Neuronal stem cell (in vitro differentiated cells): ENCODE data around the gene ARHGAP33.

Source experiments
- DNase-seq: peaks from one replicate; pipeline ENCODE4 v3.0.0-alpha.2; 2013; ENCODE audit warnings: low spot score
- H2AFZ ChIP-seq: one replicate; pipeline ENCODE4 v1.6.1; 2013; ENCODE audit warnings: mild to moderate bottlenecking, low read length, inconsistent platforms
- H2AK5ac ChIP-seq: 2 replicates; pipeline ENCODE4 v1.6.1; 2013; ENCODE audit warnings: low read depth, mild to moderate bottlenecking, inconsistent platforms, low read length, moderate library complexity, mixed read lengths
- H2BK120ac ChIP-seq: 2 replicates; pipeline ENCODE4 v1.6.1; 2013; ENCODE audit warnings: low read depth, mild to moderate bottlenecking, inconsistent platforms, low read length, moderate library complexity, mixed read lengths
- H2BK12ac ChIP-seq: one replicate; pipeline ENCODE4 v1.6.1; 2013; ENCODE audit warnings: low read length, inconsistent platforms
- H2BK15ac ChIP-seq: 2 replicates; pipeline ENCODE4 v1.6.1; 2013; ENCODE audit warnings: mild to moderate bottlenecking, low read length, inconsistent platforms, mixed read lengths
- H2BK5ac ChIP-seq: one replicate; pipeline ENCODE4 v1.6.1; 2013; ENCODE audit warnings: inconsistent platforms, mild to moderate bottlenecking, low read length, moderate library complexity
- H3K14ac ChIP-seq: one replicate; pipeline ENCODE4 v1.6.1; 2013; ENCODE audit warnings: low read length, inconsistent platforms
- H3K18ac ChIP-seq: 2 replicates; pipeline ENCODE4 v1.6.1; 2013; ENCODE audit warnings: low read length, inconsistent platforms
- H3K23ac ChIP-seq: 2 replicates; pipeline ENCODE4 v1.6.1; 2013; ENCODE audit warnings: low read depth, mild to moderate bottlenecking, mixed read lengths, low read length, inconsistent platforms; ENCODE audit not compliant: poor library complexity
- H3K27ac ChIP-seq: replicated peaks from 3 replicates; pipeline ENCODE4 v1.5.1; 2013; ENCODE audit warnings: low read length, inconsistent platforms
- H3K27me3 ChIP-seq, 3 experiments: 2 replicates each; pipeline ENCODE4 v1.6.1; 2013; ENCODE audit warnings: low read length in 3 of 3, mild to moderate bottlenecking in 2 of 3, inconsistent platforms in 1 of 3, low read depth in 1 of 3, mixed read lengths in 1 of 3, moderate library complexity in 1 of 3; ENCODE audit not compliant: control insufficient read depth in 3 of 3, insufficient read depth in 3 of 3
- H3K36me3 ChIP-seq, 2 donors: replicated peaks in 1 of 2; 2 replicates each; pipeline ENCODE4 v1.6.1; 2013; ENCODE audit warnings: low read length in 2 of 2; ENCODE audit not compliant: control insufficient read depth in 2 of 2, insufficient read depth in 2 of 2
- H3K4ac ChIP-seq: 2 replicates; pipeline ENCODE4 v1.6.1; 2013; ENCODE audit warnings: inconsistent platforms, mild to moderate bottlenecking, low read length, moderate library complexity
- H3K4me1 ChIP-seq, 2 donors: 1 replicate in 1 of 2; 2 replicates in 1 of 2; pipeline ENCODE4 v1.6.1; 2013; ENCODE audit warnings: low read length in 2 of 2, low read depth in 1 of 2; ENCODE audit not compliant: control insufficient read depth in 2 of 2, insufficient read depth in 1 of 2
- H3K4me2 ChIP-seq: one replicate; pipeline ENCODE4 v1.6.1; 2013; ENCODE audit warnings: mild to moderate bottlenecking, low read length, inconsistent platforms; ENCODE audit not compliant: insufficient read depth, poor library complexity, severe bottlenecking
- H3K4me3 ChIP-seq, 2 donors: 2 replicates each; pipeline ENCODE4 v1.5.1; 2013; ENCODE audit warnings: low read length in 2 of 2, mild to moderate bottlenecking in 2 of 2, inconsistent platforms in 1 of 2, moderate library complexity in 1 of 2
- H3K79me1 ChIP-seq: one replicate; pipeline ENCODE4 v1.6.1; 2013; ENCODE audit warnings: low read depth, mild to moderate bottlenecking, inconsistent platforms, low read length, moderate library complexity
- H3K9ac ChIP-seq: one replicate; pipeline ENCODE4 v1.6.1; 2013; ENCODE audit warnings: mild to moderate bottlenecking, low read depth, low read length, inconsistent platforms; ENCODE audit not compliant: poor library complexity
- H3K9me3 ChIP-seq, 2 donors: replicated peaks in 1 of 2; 2 replicates each; pipeline versions ENCODE3 to v1.6.1; 2013; ENCODE audit warnings: low read length in 2 of 2, mild to moderate bottlenecking in 2 of 2, inconsistent platforms in 1 of 2, low read depth in 1 of 2, mixed read lengths in 1 of 2, moderate library complexity in 1 of 2; ENCODE audit not compliant: control insufficient read depth in 2 of 2, insufficient read depth in 1 of 2
- H4K8ac ChIP-seq: one replicate; pipeline ENCODE4 v1.6.1; 2013; ENCODE audit warnings: low read depth, mild to moderate bottlenecking, inconsistent platforms, low read length, moderate library complexity
- H4K91ac ChIP-seq: one replicate; pipeline ENCODE4 v1.6.1; 2013; ENCODE audit warnings: low read length, low read depth, mild to moderate bottlenecking, inconsistent platforms; ENCODE audit not compliant: poor library complexity
- WGBS, 2 donors: extraction: QIAGEN DNeasy Blood & Tissue Kit; methylation state at CpG; one replicate each; pipeline ENCODE4 v1.1.7; 2013; ENCODE audit warnings: missing lambda C conversion rate in 2 of 2, mixed read lengths in 1 of 2; ENCODE audit not compliant: insufficient read length in 2 of 2, insufficient replicate concordance in 1 of 2; ENCODE audit errors: extremely low coverage in 2 of 2; 5-methylcytosine and 5-hydroxymethylcytosine counted together

The ARHGAP33 gene

GRCh38 chr19:35739275-35740107, 35.9 kb upstream of the ARHGAP33 start:
- no peak overlapping the region for H2AFZ ChIP-seq
- H3K23ac ChIP-seq: peak overlapping the region; percentile 89
- peaks cover 5 to 8% of the 10 kb centered on the region in 2 donors for H3K4me1 ChIP-seq
- H3K27me3 ChIP-seq: no peaks in the 10 kb centered on the region
- peak overlapping the region; percentile 56 for H3K14ac ChIP-seq
- H2AK5ac ChIP-seq: peak overlapping the region; percentile 70
- H2BK5ac ChIP-seq: no peak overlapping the region
- H4K8ac ChIP-seq: peak overlapping the region; percentile 43
- no peak overlapping the region for H3K18ac ChIP-seq
- no peak overlapping the region for H2BK120ac ChIP-seq
- H3K79me1 ChIP-seq: peaks cover 8% of the 10 kb centered on the region
- H3K9ac ChIP-seq: peak overlapping the region; percentile 24
- peak overlapping the region; percentile 83 for H3K4me2 ChIP-seq
- no CpG with 5 or more reads among the region's 29 CpGs for WGBS, 2 donors
- DNase-seq: no peak
- no peak overlapping the region for H2BK12ac ChIP-seq
- H3K36me3 ChIP-seq: peaks cover 39 to 59% of the 10 kb centered on the region in 2 donors
- H3K27ac ChIP-seq: no peak overlapping the region
- H4K91ac ChIP-seq: no peak overlapping the region
- H2BK15ac ChIP-seq: peak overlapping the region; percentile 49
- H3K4ac ChIP-seq: no peak overlapping the region
- peak overlapping the region; percentile 63 to 92 for H3K4me3 ChIP-seq
- no peaks in the 10 kb centered on the region for H3K9me3 ChIP-seq

- Histone ChIP-seq H3K18ac (peak overlapping the region; percentile 80), H3K4me3 (peak overlapping the region; percentile 63 to 92), H2AFZ (peak overlapping the region; percentile 91), H2BK5ac (peak overlapping the region; percentile 75), H3K4me1 (peaks cover 5 to 9% of the 10 kb centered on the region in 2 donors), H3K9ac (peak overlapping the region; percentile 93), H2BK12ac (no peak overlapping the region), H3K36me3 (peaks cover 36 to 54% of the 10 kb centered on the region in 2 donors), H3K14ac (no peak overlapping the region), H3K27ac (peak overlapping the region; percentile 69), H4K8ac (no peak overlapping the region), H2AK5ac (peak overlapping the region; percentile 70), H3K23ac (peak overlapping the region; percentile 96), H3K27me3 (no peaks in the 10 kb centered on the region), H3K4ac (no peak overlapping the region), H4K91ac (no peak overlapping the region), H3K4me2 (peak overlapping the region; percentile 83), H3K79me1 (peaks cover 8% of the 10 kb centered on the region), H2BK15ac (peak overlapping the region; percentile 49), H3K9me3 (no peaks in the 10 kb centered on the region), H2BK120ac (no peak overlapping the region)
- DNase-seq: no peak
- WGBS, 2 donors: no CpG with 5 or more reads among the region's 16 CpGs
Measured at GRCh38 chr19:35740108-35740422, 35.3 kb upstream of the ARHGAP33 start.

GRCh38 chr19:35740423-35741202, 34.8 kb upstream of the ARHGAP33 start:
- Histone ChIP-seq H2BK12ac (no peak overlapping the region), H2BK120ac (no peak overlapping the region), H3K9ac (peak overlapping the region; percentile 93), H2AK5ac (peak overlapping the region; percentile 70), H3K27me3 (no peaks in the 10 kb centered on the region), H4K8ac (no peak overlapping the region), H3K18ac (peak overlapping the region; percentile 87), H3K4me2 (peak overlapping the region; percentile 92), H3K14ac (no peak overlapping the region), H2AFZ (peak overlapping the region; percentile 92), H2BK5ac (peak overlapping the region; percentile 84), H3K4me1 (peaks cover 5 to 9% of the 10 kb centered on the region in 2 donors), H3K36me3 (peaks cover 32 to 48% of the 10 kb centered on the region in 2 donors), H3K4me3 (peak overlapping the region; percentile 63 to 92), H2BK15ac (peak overlapping the region; percentile 49), H3K23ac (peak overlapping the region; percentile 96), H3K4ac (no peak overlapping the region), H3K27ac (peak overlapping the region; percentile 98), H3K79me1 (peaks cover 8% of the 10 kb centered on the region), H4K91ac (no peak overlapping the region), H3K9me3 (no peaks in the 10 kb centered on the region)
- DNase-seq: peak; percentile 98
- WGBS, 2 donors: no CpG with 5 or more reads among the region's 63 CpGs

- peak overlapping the region; percentile 64 for H3K9ac ChIP-seq
- no peak overlapping the region for H3K4ac ChIP-seq
- peak overlapping the region; percentile 98 for H3K27ac ChIP-seq
- no peaks in the 10 kb centered on the region for H3K27me3 ChIP-seq
- H3K4me3 ChIP-seq: peak overlapping the region; percentile 63 to 79
- peak overlapping the region; percentile 92 for H2AFZ ChIP-seq
- H2AK5ac ChIP-seq: no peak overlapping the region
- H3K4me2 ChIP-seq: peak overlapping the region; percentile 92
- WGBS, 2 donors: no CpG with 5 or more reads among the region's 12 CpGs
- no peak overlapping the region for H2BK120ac ChIP-seq
- peaks cover 8% of the 10 kb centered on the region for H3K79me1 ChIP-seq
- no peak overlapping the region for H4K8ac ChIP-seq
- H2BK15ac ChIP-seq: no peak overlapping the region
- no peak for DNase-seq
- peak overlapping the region; percentile 51 for H3K23ac ChIP-seq
- peaks cover 30 to 43% of the 10 kb centered on the region in 2 donors for H3K36me3 ChIP-seq
- no peak overlapping the region for H4K91ac ChIP-seq
- peak overlapping the region; percentile 87 for H3K18ac ChIP-seq
- peak overlapping the region; percentile 84 for H2BK5ac ChIP-seq
- no peaks in the 10 kb centered on the region for H3K9me3 ChIP-seq
- H3K14ac ChIP-seq: no peak overlapping the region
- H2BK12ac ChIP-seq: no peak overlapping the region
- H3K4me1 ChIP-seq: peaks cover 8 to 9% of the 10 kb centered on the region in 2 donors
Measured at GRCh38 chr19:35741203-35741515, 34.2 kb upstream of the ARHGAP33 start.
